ENCODE results near the gene HTR5A.

The HTR5A gene

DNA sequence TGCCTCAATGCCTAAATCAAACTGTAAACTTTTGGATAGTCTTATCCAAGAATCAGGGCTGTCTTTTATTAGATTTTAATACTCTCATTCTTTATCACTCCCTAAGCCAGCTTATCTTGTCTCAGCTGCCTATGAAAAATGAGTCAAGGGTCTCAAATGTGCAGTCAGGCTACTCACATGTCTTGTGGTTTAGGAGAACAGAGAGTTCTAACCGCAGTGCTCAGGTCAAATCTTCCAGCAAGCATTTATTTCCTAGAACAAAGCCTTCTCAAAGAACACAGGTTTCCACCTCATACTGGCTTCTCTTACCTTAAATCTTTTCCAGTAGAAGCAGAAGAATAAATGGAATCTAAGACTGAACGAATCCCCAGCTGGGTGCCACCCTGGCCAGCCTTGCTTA is 23.5 kb downstream of the HTR5A start:
- no peak for DNase-seq

DNA sequence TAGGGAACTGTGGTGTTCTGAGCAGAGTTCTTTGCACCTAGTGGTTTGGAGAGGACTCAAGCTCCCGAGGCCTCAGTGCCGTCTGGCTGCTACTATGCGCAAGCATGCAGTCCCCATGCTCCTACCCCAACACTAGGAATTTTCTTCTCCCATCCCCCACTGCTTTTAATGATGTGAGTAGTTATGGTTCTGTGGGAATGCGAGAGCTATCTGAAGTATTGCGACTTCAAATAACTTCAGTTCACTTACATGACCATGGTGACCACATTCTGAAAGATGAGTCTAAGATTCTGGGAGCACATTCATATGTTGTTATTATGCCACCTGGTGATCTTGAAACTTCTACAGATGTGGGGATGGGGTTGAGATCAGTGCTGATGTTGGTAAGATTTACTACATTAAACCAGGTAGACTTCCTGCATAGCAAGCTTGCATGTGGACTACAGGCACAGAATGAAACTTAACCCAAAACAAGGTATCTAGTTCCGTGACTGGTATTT is 24.6 kb downstream of the HTR5A start:
- DNase-seq: no peak

GRCh38 chr7:155097338-155097737 is 27.2 kb downstream of the HTR5A start:
- no peak for DNase-seq

- no peak for DNase-seq
Measured at GRCh38 chr7:155103839-155104238, 33.7 kb downstream of the HTR5A start.

GRCh38 chr7:155104913-155105312 is 34.8 kb downstream of the HTR5A start:
- no peak for DNase-seq

- no peak for DNase-seq
Measured at GRCh38 chr7:155106356-155106755, 36.2 kb downstream of the HTR5A start.

DNA sequence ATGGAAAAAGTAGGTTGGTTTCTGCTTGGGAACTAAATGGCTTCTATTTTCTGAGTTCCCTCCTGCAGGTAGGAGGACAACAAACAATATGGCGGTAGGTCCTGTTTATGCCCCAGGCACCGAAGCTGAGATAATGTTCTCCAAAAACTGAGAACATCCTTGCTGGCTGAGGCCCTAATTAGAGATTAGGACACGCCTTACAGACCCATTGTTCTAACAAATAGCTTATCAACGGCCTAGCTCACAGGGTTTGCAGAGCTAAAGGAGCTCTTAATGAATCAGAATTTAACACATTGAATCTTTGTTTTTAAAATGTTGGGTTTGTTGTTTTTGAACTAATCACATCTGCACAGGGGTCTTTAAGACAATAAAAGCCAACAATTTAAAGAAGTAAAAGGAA is 37.0 kb downstream of the HTR5A start:
- DNase-seq: no peak

- DNase-seq: no peak
Measured at GRCh38 chr7:155108144-155108901, 38.2 kb downstream of the HTR5A start.

DNA sequence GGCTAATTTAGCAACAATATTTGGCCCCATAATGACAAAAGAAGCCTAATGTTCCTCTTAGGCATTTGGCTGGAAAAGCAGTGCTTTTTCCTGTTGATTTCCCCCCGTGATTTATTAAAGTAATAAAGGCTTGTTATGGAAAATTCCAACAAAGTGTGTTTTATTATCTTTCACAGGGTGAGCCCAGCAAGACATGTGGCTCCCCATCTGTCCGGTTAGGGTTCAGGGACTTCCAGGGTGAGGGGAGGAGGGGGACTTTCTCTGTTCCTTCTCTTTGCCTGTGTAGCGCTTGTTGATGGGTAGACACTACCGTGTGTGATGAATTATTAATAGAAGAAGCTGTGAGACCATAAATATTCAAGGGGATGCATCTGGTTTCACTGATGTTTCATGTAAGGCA is 39.0 kb downstream of the HTR5A start:
- DNase-seq: no peak

DNA sequence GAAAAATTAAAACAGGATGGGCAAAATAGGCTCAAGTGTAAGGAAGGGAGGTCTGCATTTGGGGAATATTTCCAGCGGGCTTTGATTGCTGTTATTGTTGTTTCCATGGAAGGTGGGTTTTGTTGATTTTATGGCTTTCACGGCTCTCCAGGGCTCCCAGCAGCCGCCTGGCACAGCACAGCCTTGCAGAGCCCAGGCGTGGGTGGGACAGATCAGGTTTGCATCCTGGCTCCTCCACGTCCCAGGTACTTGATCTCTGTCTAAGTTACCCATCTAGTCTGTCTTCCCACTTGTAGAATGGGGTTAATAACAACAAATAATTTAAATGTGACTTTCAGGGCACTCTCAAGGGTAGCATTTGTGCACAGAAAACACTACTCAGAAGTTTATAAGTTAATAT is 45.2 kb downstream of the HTR5A start:
- DNase-seq: no peak

GRCh38 chr7:155119801-155120382 is 49.8 kb downstream of the HTR5A start:
- no peak for DNase-seq

DNA sequence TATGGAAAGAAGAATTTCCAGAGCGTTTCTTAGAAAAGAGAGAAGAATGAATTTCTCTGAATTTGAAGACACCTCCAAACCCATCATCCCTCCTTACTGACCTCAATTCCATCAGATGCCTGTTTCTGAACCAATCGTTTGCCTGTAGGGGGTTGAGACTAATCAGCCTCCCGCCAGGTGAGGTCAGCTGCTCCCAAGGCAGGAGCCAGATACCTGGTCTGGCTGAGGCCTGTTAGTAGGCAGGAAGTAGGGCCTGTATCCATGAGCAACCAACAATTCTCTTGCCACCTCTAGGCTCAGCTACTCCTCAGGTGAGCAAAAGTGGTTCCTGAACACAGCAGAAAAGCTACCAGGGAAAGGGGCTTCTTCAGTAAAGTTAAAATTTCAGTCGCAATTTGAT is 50.3 kb downstream of the HTR5A start:
- DNase-seq: no peak

DNA sequence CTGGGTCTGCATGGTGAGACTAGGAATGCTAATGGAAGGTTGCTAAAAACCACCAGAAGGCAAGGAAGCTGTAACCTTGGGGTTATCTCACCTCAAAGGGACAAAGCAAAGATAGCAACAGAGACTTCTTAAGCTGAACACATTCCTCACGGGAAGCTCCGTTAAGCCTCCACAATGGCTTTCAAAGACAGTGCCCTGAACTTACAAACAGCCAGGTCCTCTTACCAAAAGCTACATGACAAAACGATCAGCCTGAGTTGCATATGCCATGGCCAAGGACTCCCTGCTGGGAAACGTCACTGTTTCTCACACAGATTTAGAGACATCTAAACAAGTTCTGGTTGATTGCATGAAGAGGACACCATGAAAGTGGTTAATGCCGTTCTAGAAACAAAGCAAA is 52.7 kb downstream of the HTR5A start:
- no peak for DNase-seq

- DNase-seq: no peak
Measured at GRCh38 chr7:155123413-155123812, 53.3 kb downstream of the HTR5A start.

DNA sequence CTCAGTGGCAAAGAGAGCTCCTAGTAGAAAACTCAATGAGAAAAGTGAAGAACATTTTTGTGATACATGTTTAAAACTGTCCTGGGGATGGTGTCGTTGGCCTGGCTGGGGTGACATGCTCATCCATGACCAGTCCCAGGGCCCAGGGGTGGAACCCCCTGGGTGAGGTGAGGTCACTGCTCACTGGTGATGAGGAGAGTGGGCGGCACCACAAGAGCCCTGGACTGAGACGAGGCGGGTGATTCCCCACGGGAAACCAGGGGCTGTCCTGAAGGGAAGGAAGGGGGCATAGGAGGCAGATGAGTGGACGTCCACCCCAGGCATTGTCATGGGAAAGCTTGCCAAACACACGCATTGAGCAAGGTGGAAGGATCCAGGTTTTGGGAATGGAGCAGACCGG is 54.6 kb downstream of the HTR5A start:
- DNase-seq: no peak

- no peak for DNase-seq
Measured at GRCh38 chr7:155129186-155129585, 59.1 kb downstream of the HTR5A start.

- DNase-seq: no peak
Measured at GRCh38 chr7:155129789-155130188, 59.7 kb downstream of the HTR5A start.

DNA sequence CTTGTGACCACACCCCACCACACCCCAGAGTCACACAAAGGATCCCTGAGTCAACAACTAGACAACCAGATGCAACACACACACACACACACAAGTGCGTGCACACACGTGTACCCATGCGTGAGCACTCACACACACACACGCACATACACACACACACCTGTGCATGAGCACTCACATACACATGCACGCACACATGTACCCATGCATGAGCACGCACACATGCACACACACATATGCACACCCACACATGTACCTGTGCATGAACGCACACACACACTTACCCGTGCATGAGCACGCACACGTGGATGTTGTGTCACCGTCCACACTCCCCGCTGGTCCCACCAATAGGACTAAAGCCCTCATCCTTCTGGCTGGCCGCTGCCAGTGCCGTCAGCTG is 60.4 kb downstream of the HTR5A start:
- DNase-seq: no peak

DNA sequence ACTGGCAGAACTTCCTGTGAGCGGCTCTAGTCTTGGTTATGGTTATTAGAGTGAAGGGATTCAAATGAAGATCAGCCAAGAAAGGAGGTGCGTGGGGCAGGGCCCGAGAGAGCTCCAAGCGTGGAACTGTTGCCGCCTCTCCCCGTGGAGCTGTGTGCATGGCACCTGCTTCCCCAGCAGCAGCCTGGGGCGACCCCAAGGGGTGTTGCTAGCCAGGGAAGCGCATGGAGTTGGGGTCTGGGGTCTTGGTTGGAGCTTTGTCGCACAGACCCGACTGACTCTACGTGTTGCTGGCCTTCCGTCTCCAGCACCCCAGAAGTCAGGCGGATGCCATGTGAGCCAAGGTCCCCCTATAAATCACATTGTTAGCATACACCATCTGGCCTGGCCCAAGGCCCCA is 61.0 kb downstream of the HTR5A start:
- DNase-seq: no peak

DNA sequence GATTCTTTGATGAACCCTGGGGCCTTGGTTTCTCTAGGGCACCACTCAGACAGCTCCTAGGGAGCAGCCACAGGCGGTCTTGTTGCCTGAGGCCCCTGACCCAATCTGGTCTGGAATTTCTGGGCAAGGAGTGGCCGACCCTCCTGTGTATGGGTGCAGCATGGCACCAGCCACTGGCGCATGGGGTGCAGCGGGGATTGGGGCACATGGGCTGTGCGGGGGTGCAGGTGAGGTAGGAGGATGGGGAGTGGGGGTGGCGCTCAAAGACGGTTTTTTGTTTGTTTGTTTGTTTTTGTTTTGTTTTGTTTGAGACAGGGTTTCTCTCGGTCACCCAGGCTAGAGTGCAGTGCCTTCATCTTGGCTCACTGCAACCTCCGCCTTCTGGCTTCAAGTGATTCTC is 62.3 kb downstream of the HTR5A start:
- no peak for DNase-seq

DNA sequence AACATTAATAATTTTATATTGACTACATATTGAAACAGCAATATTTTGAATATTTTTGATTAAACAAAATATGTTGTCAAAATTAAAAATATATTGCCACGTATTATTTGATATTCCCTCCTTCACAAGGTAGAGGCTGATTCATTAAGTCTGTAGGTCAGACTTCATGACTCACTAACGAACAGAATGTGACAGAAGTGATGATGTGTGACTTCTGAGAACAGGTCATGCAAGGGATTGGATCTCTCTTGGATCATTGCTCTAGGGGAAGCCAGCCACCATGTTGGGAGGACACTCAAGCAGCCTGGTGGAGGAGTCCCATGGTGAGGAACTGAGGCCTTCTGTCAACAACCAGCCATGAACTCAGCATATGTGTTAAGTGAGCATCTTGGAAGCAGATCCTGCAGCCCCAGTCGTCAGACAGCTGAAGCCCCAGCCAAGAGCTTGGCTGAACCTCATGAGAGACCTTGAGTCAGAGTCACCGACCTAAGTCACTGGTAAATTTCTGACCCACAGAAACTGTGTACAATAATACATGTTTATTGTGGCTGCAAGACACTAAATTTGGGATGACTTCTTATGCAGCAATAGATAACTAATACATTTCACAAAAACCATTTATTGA is 66.6 kb downstream of the HTR5A start:
- no peak for DNase-seq
